GM13977 (cell line): ENCODE results near the gene ERVW-1.

Experiments
- DNase-seq: peaks from one replicate; pipeline ENCODE4 v3.0.0; 2012; ENCODE audit warnings: low spot score
- in situ Hi-C: fragments of 300-500 bp; cut with MboI; formaldehyde crosslinking; loops from one replicate; pipeline ENCODE4 v1.12.0; 2022; ENCODE audit warnings: low sequenced_read_pairs, low pct_unique_long_range_greater_than_20kb, mixed read lengths, inconsistent platforms; ENCODE audit not compliant: unreplicated experiment
- TF ChIP-seq, protein P1 (sequence below): IDR thresholded peaks from 2 replicates; pipeline ENCODE4 v1.5.1; 2012; ENCODE audit warnings: mild to moderate bottlenecking, control low read depth; ENCODE audit not compliant: insufficient read depth; ENCODE audit errors: extremely low read depth, missing control alignments

The ERVW-1 gene

DNA sequence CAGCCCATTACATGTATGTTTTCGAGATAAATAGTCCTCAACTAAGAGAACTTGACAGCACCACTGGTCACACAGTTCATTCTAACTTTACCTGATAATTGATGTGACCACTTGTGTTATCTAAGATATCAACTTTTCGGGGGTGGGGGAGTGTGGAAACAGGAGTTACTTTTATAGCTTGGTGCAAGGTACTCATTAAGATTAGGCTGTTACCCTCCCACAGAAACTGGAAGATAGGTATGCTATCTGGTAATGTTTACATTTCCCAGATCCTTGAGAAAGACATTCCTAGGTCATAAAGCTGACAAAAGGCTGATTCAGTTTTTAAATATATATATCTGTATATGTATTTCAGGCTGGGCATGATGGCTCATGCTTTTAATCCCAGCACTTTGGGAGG is 11.1 kb downstream of the ERVW-1 start:
- in situ Hi-C loops, result no loop called here
- DNase-seq, result no peak
- TF ChIP-seq, protein P1, sequence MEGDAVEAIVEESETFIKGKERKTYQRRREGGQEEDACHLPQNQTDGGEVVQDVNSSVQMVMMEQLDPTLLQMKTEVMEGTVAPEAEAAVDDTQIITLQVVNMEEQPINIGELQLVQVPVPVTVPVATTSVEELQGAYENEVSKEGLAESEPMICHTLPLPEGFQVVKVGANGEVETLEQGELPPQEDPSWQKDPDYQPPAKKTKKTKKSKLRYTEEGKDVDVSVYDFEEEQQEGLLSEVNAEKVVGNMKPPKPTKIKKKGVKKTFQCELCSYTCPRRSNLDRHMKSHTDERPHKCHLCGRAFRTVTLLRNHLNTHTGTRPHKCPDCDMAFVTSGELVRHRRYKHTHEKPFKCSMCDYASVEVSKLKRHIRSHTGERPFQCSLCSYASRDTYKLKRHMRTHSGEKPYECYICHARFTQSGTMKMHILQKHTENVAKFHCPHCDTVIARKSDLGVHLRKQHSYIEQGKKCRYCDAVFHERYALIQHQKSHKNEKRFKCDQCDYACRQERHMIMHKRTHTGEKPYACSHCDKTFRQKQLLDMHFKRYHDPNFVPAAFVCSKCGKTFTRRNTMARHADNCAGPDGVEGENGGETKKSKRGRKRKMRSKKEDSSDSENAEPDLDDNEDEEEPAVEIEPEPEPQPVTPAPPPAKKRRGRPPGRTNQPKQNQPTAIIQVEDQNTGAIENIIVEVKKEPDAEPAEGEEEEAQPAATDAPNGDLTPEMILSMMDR, result no peak

DNA sequence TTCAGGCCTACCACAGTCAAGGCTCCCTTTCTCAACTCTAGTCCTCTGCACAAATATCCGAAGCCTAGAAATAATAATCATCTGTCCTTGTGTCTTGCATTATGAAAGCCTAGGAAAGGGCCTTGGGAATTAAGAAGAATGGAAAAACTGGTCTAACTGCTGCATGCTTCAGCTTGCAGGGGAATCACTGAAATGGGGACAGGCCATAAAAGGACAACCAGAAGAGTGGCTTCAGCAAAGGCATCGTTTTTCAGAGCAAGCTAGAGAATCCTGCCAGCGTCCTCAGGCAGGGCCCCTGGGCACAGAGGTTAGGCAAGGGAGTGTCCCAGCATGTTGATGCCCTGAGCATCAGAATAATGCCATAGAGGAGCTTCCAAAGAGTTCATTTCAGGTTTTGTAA is 13.2 kb downstream of the ERVW-1 start:
- TF ChIP-seq, protein P1, result no peak
- DNase-seq, result no peak
- in situ Hi-C loops, result no loop called here

DNA sequence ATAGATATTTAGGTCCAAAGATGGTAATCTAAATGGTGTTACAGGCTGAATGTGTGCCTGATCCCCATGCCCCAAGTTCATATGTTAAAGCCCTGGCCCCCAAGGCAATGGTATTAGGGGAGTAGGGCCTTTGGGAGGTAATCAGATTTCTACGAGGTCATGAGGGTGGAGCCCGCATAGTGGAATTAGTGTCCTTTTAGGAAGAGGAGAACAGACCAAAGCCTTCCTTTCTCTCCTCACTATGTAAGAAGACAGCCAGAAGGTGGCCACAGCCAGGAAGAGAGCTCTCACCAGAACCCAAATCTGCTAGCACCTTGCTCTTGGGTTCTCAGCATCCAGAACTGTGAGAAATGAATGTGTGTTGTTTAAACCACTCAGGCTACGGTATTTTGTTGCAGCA is 15.2 kb downstream of the ERVW-1 start:
- TF ChIP-seq, protein P1, result no peak
- DNase-seq, result no peak
- in situ Hi-C loops, result no loop called here

DNA sequence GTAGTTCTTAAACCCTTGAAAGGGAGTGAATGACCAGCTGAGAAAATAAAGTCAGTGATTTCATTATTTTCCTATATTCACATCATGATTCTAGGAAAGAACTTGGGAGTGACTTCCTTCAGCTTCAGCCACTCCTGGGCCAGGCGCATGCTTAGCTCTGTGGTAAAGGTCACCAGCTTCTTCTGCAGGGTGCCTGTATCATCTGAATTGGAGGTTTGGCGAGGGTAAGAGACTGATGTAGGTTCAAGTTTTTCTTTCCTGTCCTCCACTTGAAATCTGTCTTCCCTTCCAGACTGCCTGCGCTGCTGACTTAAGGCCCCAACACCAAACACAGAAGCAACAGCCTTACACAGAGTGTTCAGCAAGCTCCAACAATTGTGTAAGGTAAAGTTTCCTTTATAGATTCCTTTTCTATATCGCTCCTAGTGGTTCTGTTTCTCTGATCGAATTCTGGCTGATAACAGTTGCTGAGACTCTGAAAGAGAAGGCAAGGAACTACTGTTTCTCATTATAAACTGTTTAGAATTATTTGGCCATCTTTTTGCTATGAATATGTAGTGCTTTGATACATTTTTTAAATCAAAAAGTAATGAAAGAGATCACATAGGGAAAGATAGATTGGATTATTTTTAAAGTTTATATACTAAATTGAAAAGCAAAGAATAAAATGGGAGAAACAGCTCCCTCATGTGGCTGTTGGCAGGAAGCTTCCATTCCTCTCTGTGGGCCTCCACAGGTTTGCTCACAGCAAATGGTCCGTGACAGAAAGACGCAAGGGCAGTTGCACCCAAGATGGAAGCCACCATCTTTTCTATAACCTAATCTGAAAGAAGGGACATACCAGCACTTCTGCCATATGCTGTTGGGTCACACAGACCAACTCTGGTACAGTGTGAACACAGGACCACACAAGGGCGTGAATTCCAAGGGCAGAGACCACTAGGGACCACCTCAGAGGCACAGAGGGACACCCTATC is 16.4 kb downstream of the ERVW-1 start:
- in situ Hi-C loops, result no loop called here
- peak; percentile 61 for DNase-seq
- TF ChIP-seq, protein P1, result peak; percentile 74

DNA sequence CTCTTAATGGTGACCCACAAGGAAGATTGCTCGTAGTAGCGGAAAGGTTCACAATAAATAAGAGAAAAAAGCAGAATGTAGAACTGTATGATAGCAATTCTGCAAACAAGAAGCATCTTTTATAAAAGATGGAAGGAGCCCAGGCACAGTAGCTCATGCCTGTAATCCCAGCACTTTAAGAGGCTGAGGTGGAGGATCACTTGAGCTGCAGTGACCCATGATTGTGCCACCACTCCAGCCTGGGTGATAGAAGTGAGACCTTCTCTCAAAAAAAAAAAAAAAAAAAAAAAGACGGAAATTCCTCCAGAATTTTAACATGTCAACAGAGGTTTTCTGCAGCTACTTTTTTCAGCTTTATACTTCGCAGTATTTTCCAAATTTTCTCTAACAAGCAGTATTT is 17.2 kb downstream of the ERVW-1 start:
- TF ChIP-seq, protein P1, result no peak
- in situ Hi-C loops, result no loop called here
- DNase-seq, result no peak

DNA sequence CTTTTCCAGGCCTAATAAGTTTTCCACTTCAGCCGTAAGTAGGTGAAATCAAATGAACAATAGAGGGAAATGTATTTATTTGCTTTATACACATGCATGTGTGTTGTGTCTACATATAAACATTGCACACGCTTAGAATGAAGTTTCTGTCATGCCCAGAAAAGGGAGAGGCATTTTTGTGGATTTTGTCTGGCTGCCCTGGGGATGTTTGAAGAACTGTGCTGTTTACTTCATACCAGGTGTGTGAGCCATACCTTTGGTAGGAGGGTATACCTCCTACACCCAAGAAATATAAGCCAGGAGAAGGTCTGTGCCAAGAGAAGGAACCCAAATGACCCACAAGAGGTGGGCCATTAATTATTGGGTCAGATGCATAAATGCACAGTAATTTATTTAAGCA is 17.6 kb downstream of the ERVW-1 start:
- DNase-seq, result no peak
- in situ Hi-C loops, result no loop called here
- TF ChIP-seq, protein P1, result no peak
